ENCODE data around the gene TAPT1. TPM values are rescaled to one million over a fixed set of nuclear protein-coding genes. Genes with fewer than 3 reads are reported as not detected.

TAPT1 gene
- total and polyA plus RNA-seq, 2 donors (not counting 1 experiment from before 2014, with no cell fraction given), result 58.4 to 76.0 TPM

DNA sequence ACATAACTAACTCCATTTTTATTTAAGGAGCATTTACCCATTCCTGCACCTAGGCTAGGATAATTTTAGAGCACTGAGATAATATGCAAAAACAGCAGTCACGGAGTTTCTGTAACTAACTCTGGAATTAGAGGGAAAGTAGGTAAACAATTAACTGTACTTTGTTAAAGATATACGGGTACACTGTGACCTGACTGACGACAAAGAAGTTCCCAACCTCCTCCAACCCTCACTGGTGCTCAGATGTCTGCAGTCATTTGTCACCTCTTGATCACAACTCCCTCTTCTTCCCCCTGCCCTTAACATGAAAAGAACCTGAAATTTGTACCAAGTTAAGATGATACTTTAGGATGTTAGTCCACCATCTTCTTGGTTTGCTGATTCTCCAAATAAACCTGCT lies 42.0 kb upstream of the TAPT1 start:
- intact Hi-C loops (cut with micrococcal nuclease), result loop anchor here (10.0 kb wide), 1 partner anchor 463 kb away; no protein-coding TSS in a partner anchor
- Mint-ChIP-seq H3K27ac (no peak overlapping the region), H3K9me3 (ENCODE audit: insufficient read depth) (no peaks in the 10 kb centered on the region), H3K4me1 (peaks cover 26% of the 10 kb centered on the region), H3K4me3 (no peak overlapping the region), H3K27me3 (no peaks in the 10 kb centered on the region)
- no peaks in the 10 kb centered on the region for H4K20me1 ChIP-seq (ENCODE audit: control insufficient read depth, insufficient read depth, low read length, poor library complexity, severe bottlenecking)
- ATAC-seq (ENCODE audit: low read depth), result no peak
- H3K36me3 ChIP-seq (replicated peaks in 1 of 2; ENCODE audit: control extremely low read depth in 1 of 2, control insufficient read depth in 1 of 2, extremely low read depth in 1 of 2, insufficient read depth in 2 of 2, low read length in 1 of 2), result no peaks in the 10 kb centered on the region
- no peak overlapping the region for H3K4me2 ChIP-seq (replicated peaks; ENCODE audit: low read depth, low read length, poor library complexity, severe bottlenecking)
- POLR2A ChIA-PET, result no interaction called here
- H3K9ac ChIP-seq (ENCODE audit: low read length), result no peak overlapping the region
- no peak for TF ChIP-seq EZH2 (IDR thresholded peaks at IDR 0.05; ENCODE audit: borderline replicate concordance, insufficient read depth, low read depth, low read length, poor library complexity, severe bottlenecking)
- TF ChIP-seq, protein P1, sequence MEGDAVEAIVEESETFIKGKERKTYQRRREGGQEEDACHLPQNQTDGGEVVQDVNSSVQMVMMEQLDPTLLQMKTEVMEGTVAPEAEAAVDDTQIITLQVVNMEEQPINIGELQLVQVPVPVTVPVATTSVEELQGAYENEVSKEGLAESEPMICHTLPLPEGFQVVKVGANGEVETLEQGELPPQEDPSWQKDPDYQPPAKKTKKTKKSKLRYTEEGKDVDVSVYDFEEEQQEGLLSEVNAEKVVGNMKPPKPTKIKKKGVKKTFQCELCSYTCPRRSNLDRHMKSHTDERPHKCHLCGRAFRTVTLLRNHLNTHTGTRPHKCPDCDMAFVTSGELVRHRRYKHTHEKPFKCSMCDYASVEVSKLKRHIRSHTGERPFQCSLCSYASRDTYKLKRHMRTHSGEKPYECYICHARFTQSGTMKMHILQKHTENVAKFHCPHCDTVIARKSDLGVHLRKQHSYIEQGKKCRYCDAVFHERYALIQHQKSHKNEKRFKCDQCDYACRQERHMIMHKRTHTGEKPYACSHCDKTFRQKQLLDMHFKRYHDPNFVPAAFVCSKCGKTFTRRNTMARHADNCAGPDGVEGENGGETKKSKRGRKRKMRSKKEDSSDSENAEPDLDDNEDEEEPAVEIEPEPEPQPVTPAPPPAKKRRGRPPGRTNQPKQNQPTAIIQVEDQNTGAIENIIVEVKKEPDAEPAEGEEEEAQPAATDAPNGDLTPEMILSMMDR (IDR thresholded peaks at IDR 0.05), result no peak
- WGBS (ENCODE audit: insufficient coverage), result 100% methylated on average over 1 of the region's 3 CpGs
- H3K9me3 ChIP-seq (ENCODE audit: control extremely low read depth in 1 of 3, control insufficient read depth in 2 of 3, insufficient read depth in 1 of 3, low read length in 2 of 3), result peaks cover 0 to 1% (median 0%) of the 10 kb centered on the region in 3 donors
- no peak overlapping the region for H3K27ac ChIP-seq (ENCODE audit: low read length in 2 of 2)
- no peaks in the 10 kb centered on the region for H3K79me2 ChIP-seq (ENCODE audit: control insufficient read depth, insufficient read depth, low read length)
- H2AFZ ChIP-seq (ENCODE audit: insufficient read depth, low read depth, low read length, poor library complexity, severe bottlenecking), result no peak overlapping the region
- CTCF ChIA-PET, result interaction anchor here (4.6 to 5.2 kb wide), 2 partner anchors 72 to 239 kb away, joined by 50 to 105 read pairs; no protein-coding TSS in a partner anchor
- peaks cover 21 to 30% of the 10 kb centered on the region in 2 donors for H3K4me1 ChIP-seq (ENCODE audit: control insufficient read depth in 2 of 2, insufficient read depth in 2 of 2, low read length in 2 of 2)
- no peak for DNase-seq
- no peak overlapping the region for H3K4me3 ChIP-seq (ENCODE audit: control extremely low read depth in 1 of 5, extremely low read depth in 1 of 5, insufficient read depth in 1 of 5, low read depth in 2 of 5, low read length in 4 of 5)
- H3K27me3 ChIP-seq (replicated peaks in 1 of 4; ENCODE audit: control extremely low read depth in 1 of 4, control insufficient read depth in 3 of 4, insufficient read depth in 4 of 4, low read length in 3 of 4), result no peaks in the 10 kb centered on the region

DNA sequence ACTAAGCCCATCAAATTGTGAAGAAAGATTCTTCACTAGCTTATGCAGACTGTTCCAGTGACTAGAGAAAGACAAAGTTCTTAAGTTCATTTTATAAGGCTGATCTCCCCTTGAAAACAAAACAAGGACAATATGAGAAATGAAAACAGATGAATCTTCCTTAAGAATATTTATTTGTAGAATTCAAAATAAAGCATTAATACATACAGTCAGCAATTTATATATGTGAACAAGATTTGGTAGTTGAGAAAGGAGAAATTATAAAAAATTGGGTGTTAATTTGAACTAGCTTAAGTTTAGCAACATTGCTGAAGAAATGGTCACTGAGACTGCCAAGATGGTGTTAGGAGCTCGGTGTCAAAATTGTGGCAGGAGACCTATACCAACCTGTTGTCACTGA lies 41.4 kb upstream of the TAPT1 start:
- no peak for DNase-seq
- Mint-ChIP-seq H3K4me1 (peaks cover 31% of the 10 kb centered on the region), H3K27ac (no peak overlapping the region), H3K4me3 (no peak overlapping the region), H3K27me3 (no peaks in the 10 kb centered on the region), H3K9me3 (ENCODE audit: insufficient read depth) (no peaks in the 10 kb centered on the region)
- Histone ChIP-seq H3K27ac (ENCODE audit: low read length in 2 of 2) (no peak overlapping the region), H2AFZ (ENCODE audit: insufficient read depth, low read depth, low read length, poor library complexity, severe bottlenecking) (no peak overlapping the region), H3K4me2 (replicated peaks; ENCODE audit: low read depth, low read length, poor library complexity, severe bottlenecking) (no peak overlapping the region), H3K4me1 (ENCODE audit: control insufficient read depth in 2 of 2, insufficient read depth in 2 of 2, low read length in 2 of 2) (peaks cover 25 to 36% of the 10 kb centered on the region in 2 donors), H3K9ac (ENCODE audit: low read length) (no peak overlapping the region), H3K36me3 (replicated peaks in 1 of 2; ENCODE audit: control extremely low read depth in 1 of 2, control insufficient read depth in 1 of 2, extremely low read depth in 1 of 2, insufficient read depth in 2 of 2, low read length in 1 of 2) (no peaks in the 10 kb centered on the region), H3K4me3 (ENCODE audit: control extremely low read depth in 1 of 5, extremely low read depth in 1 of 5, insufficient read depth in 1 of 5, low read depth in 2 of 5, low read length in 4 of 5) (no peak overlapping the region), H4K20me1 (ENCODE audit: control insufficient read depth, insufficient read depth, low read length, poor library complexity, severe bottlenecking) (no peaks in the 10 kb centered on the region), H3K79me2 (ENCODE audit: control insufficient read depth, insufficient read depth, low read length) (no peaks in the 10 kb centered on the region), H3K27me3 (replicated peaks in 1 of 4; ENCODE audit: control extremely low read depth in 1 of 4, control insufficient read depth in 3 of 4, insufficient read depth in 4 of 4, low read length in 3 of 4) (no peaks in the 10 kb centered on the region), H3K9me3 (ENCODE audit: control extremely low read depth in 1 of 3, control insufficient read depth in 2 of 3, insufficient read depth in 1 of 3, low read length in 2 of 3) (peaks cover 0 to 1% (median 0%) of the 10 kb centered on the region in 3 donors)
- ChIA-PET CTCF (interaction anchor here (1.3 to 6.3 kb wide), 4 partner anchors 23 to 238 kb away, joined by 3 to 105 read pairs (median 49); no protein-coding TSS in a partner anchor), POLR2A (no interaction called here)
- intact Hi-C loops (cut with micrococcal nuclease), result loop anchor here (10.0 kb wide), 1 partner anchor 463 kb away; no protein-coding TSS in a partner anchor
- TF ChIP-seq EZH2 (IDR thresholded peaks at IDR 0.05; ENCODE audit: borderline replicate concordance, insufficient read depth, low read depth, low read length, poor library complexity, severe bottlenecking), result no peak
- TF ChIP-seq, protein P1 (IDR thresholded peaks at IDR 0.05), result no peak
- ATAC-seq (ENCODE audit: low read depth), result no peak
- 100% methylated on average over 1 of the region's 1 CpG for WGBS (ENCODE audit: insufficient coverage)

Measured in B cell (primary cell).